T1000 (cell line): ENCODE results near the gene GRB2.
"Not testable (repeated sequence)": the region's sequence is repeated elsewhere in the genome, so short reads cannot be mapped to it uniquely, and the experiment has no call there.

Experiments
- DNase-seq: peaks from one replicate; lab custom pipeline; 2025; ENCODE audit warnings: mixed read lengths; lab: John Stamatoyannopoulos, UW

GRB2 gene

GRCh38 chr17:75285123-75285522, 120.4 kb downstream of the GRB2 start:
- no peak for DNase-seq

GRCh38 chr17:75280189-75280588, 125.3 kb downstream of the GRB2 start:
- not testable (repeated sequence) for DNase-seq

GRCh38 chr17:75277664-75278071, 127.8 kb downstream of the GRB2 start:
- no peak for DNase-seq

GRCh38 chr17:75273977-75274708, 131.3 kb downstream of the GRB2 start:
- DNase-seq = no peak

- no peak for DNase-seq
These were observed 132.7 kb downstream of the GRB2 start for GRCh38 chr17:75272848-75273184.

GRCh38 chr17:75271955-75272847, 133.3 kb downstream of the GRB2 start:
- no peak for DNase-seq

GRCh38 chr17:75271233-75271954, 134.1 kb downstream of the GRB2 start:
- DNase-seq = peak; percentile 79

- DNase-seq = no peak
These were observed 134.6 kb downstream of the GRB2 start, which contains the start of gene MIF4GD for GRCh38 chr17:75270966-75271232. Gene MIF4GD, minus strand, starts transcription at chr17:75271231. Its CDS starts 1,036 bp downstream, at chr17:75270195.

- DNase-seq = peak; percentile 71
These were observed 135.1 kb downstream of the GRB2 start for GRCh38 chr17:75270218-75270965.

GRCh38 chr17:75269844-75270217, 135.6 kb downstream of the GRB2 start:
- DNase-seq = no peak
